Measurements from ENCODE around the gene NFYC. TPM values are rescaled to one million over a fixed set of nuclear protein-coding genes. Genes with fewer than 3 reads are reported as not detected.

NFYC gene
- total RNA-seq, 2 donors from 2014 or later, result 57.0 to 75.1 TPM

GRCh38 chr1:40749817-40750216 lies 58.3 kb downstream of the NFYC start:
- Histone ChIP-seq H3K36me3 (peaks cover 69% of the 10 kb centered on the region), H3K27ac (no peak overlapping the region), H3K4me3 (no peak overlapping the region), H3K9me3 (no peaks in the 10 kb centered on the region), H3K27me3 (no peaks in the 10 kb centered on the region), H3K4me1 (peaks cover 0 to 28% of the 10 kb centered on the region in 2 donors)
- no peak for TF ChIP-seq CTCF (IDR thresholded peaks at IDR 0.05)
- no peak for DNase-seq (ENCODE audit: low spot score)

- no peak for DNase-seq (ENCODE audit: low spot score)
- Histone ChIP-seq H3K4me1 (peaks cover 0 to 24% of the 10 kb centered on the region in 2 donors), H3K4me3 (no peak overlapping the region), H3K27me3 (no peaks in the 10 kb centered on the region), H3K9me3 (no peaks in the 10 kb centered on the region), H3K36me3 (peaks cover 75% of the 10 kb centered on the region), H3K27ac (no peak overlapping the region)
- TF ChIP-seq CTCF (IDR thresholded peaks at IDR 0.05), result no peak
Measured at GRCh38 chr1:40750451-40750908, 59.0 kb downstream of the NFYC start.

- no peak for TF ChIP-seq CTCF (IDR thresholded peaks at IDR 0.05)
- no peak overlapping the region for H3K27ac ChIP-seq
- peaks cover 0 to 14% of the 10 kb centered on the region in 2 donors for H3K4me1 ChIP-seq
- no peak overlapping the region for H3K4me3 ChIP-seq
- no peak for DNase-seq (ENCODE audit: low spot score)
- H3K9me3 ChIP-seq, result no peaks in the 10 kb centered on the region
- H3K27me3 ChIP-seq, result no peaks in the 10 kb centered on the region
- peaks cover 84% of the 10 kb centered on the region for H3K36me3 ChIP-seq
Measured at GRCh38 chr1:40751802-40752201, 60.3 kb downstream of the NFYC start.

- Histone ChIP-seq H3K4me3 (no peak overlapping the region), H3K27ac (no peak overlapping the region), H3K36me3 (peaks cover 88% of the 10 kb centered on the region), H3K9me3 (no peaks in the 10 kb centered on the region), H3K4me1 (peaks cover 0 to 27% of the 10 kb centered on the region in 2 donors), H3K27me3 (no peaks in the 10 kb centered on the region)
- DNase-seq (ENCODE audit: low spot score), result no peak
- no peak for TF ChIP-seq CTCF (IDR thresholded peaks at IDR 0.05)
Measured at GRCh38 chr1:40753142-40753882, 61.8 kb downstream of the NFYC start.

GRCh38 chr1:40754201-40754600 lies 62.7 kb downstream of the NFYC start:
- Histone ChIP-seq H3K27ac (no peak overlapping the region), H3K27me3 (no peaks in the 10 kb centered on the region), H3K9me3 (no peaks in the 10 kb centered on the region), H3K4me1 (peaks cover 0 to 33% of the 10 kb centered on the region in 2 donors), H3K4me3 (no peak overlapping the region), H3K36me3 (peaks cover 88% of the 10 kb centered on the region)
- no peak for TF ChIP-seq CTCF (IDR thresholded peaks at IDR 0.05)
- no peak for DNase-seq (ENCODE audit: low spot score)
